Measurements from ENCODE around the gene ALOXE3.

The ALOXE3 gene

DNA sequence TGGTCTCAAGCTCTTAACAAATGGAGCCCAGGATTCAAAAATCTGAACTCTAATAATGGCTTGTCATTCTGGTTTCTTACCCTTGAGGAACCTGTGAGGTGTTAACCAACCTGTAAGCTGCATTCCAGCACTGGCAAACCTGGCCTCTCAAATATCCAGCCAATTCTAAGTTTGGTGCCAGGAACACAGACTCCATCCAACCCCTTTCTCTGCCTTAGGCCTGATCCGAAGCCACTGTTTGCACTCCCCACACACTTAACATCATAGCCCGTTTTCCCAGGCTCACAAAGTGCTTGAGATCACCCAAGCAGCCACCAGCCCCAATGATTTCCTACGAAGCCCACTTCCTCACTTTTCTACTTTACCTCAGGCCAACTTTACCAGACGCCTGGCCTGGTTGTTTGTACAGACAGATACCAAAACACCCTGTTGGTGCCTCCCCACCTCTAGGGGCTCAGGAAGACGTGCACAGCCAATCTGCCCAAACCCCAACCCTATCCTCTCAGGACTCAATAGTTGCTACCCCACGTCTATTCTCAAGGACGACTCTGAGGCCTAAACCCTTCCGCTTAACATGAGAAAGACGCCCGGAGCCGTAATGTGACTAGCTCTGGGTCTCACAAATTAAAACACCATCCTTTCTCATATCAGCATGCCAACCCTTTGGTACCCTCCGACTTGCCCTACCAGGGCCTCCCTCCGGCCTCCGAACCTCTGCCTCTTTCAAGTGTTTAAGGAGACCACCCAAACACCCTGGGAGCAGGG lies 37.1 kb upstream of the ALOXE3 start:
- ChIA-PET CTCF (interaction anchor here (0.6 to 4.4 kb wide), 9 partner anchors 12 to 61 kb away, joined by 3 to 46 read pairs (median 4); partner anchors contain the start of gene ALOXE3), POLR2A (interaction anchor here (0.6 to 4.1 kb wide), 5 partner anchors 10 to 320 kb away, joined by 4 to 37 read pairs (median 22); no protein-coding TSS in a partner anchor)
- TF ChIP-seq, protein P1, sequence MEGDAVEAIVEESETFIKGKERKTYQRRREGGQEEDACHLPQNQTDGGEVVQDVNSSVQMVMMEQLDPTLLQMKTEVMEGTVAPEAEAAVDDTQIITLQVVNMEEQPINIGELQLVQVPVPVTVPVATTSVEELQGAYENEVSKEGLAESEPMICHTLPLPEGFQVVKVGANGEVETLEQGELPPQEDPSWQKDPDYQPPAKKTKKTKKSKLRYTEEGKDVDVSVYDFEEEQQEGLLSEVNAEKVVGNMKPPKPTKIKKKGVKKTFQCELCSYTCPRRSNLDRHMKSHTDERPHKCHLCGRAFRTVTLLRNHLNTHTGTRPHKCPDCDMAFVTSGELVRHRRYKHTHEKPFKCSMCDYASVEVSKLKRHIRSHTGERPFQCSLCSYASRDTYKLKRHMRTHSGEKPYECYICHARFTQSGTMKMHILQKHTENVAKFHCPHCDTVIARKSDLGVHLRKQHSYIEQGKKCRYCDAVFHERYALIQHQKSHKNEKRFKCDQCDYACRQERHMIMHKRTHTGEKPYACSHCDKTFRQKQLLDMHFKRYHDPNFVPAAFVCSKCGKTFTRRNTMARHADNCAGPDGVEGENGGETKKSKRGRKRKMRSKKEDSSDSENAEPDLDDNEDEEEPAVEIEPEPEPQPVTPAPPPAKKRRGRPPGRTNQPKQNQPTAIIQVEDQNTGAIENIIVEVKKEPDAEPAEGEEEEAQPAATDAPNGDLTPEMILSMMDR (IDR thresholded peaks at IDR 0.05; ENCODE audit: control extremely low read depth, extremely low read depth, low read depth, missing control alignments), result no peak
- DNase-seq (ENCODE audit: extremely low spot score), result no peak

DNA sequence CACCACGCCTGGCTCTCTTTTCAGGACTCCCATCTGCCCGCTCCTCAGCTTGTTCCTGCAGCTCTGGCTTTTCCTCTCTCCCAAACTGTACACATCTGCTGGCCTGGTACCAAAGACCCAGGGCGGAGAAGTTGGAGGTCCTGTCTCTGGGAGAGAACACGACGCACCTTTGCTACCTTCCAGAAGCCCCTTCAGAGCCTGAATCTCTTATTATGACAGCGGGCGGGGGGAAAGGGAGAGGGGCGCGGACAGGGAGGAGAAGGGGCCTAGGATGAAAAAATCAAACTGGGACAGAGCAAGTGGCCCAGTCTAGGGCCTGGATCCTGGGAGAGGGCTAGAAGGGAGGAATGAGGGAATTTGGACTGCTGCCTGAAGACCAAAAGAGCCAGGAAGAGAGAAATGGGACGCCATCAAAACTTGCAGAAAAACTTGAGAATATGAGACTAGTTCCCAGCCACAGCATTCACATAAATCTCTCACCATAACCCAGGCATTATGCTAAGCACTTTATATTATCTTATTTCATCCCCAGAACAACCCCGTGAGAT lies 36.4 kb upstream of the ALOXE3 start:
- POLR2A ChIA-PET, result interaction anchor here (0.7 to 4.1 kb wide), 6 partner anchors 10 to 35 kb away, joined by 3 to 37 read pairs (median 6); partner anchors contain the start of genes BORCS6 and HES7
- TF ChIP-seq, protein P1 (IDR thresholded peaks at IDR 0.05; ENCODE audit: control extremely low read depth, extremely low read depth, low read depth, missing control alignments), result no peak
- no peak for DNase-seq (ENCODE audit: extremely low spot score)
- CTCF ChIA-PET, result interaction anchor here (1.6 to 4.4 kb wide), 2 partner anchors 16 to 36 kb away, joined by 4 to 46 read pairs; no protein-coding TSS in a partner anchor

DNA sequence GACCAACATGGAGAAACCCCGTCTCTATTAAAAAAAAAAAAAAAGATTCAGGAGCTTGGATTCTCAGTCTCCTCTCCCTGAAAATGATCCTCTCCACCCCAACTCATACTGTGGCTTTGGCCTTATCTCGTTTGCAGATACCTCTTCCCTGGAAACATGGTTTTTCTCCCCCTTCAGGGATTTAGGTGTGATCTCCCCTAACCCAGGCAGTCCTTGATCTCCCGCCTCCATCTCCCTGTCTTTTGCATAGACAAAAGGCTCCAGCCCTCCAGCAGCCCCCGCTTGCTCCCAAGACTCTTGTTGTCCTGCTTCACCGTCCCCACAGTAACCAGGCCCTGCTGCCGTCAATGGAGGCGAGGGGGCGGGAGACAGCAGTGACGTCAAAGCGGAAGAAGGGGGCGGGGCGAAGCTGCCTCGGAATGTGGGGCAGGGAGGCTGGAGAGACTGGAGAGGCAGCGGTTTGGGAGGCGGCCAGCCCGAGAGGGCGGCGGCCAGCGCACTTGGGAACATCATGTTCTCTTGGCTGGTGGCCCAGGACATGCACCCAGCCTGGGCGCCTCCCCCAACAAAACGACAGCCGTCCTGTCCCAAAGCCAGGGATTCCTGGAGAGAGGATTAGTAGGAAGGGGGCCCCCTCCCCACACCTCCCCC lies 35.8 kb upstream of the ALOXE3 start:
- CTCF ChIA-PET, result interaction anchor here (1.6 to 4.4 kb wide), 2 partner anchors 15 to 35 kb away, joined by 4 to 46 read pairs; no protein-coding TSS in a partner anchor
- POLR2A ChIA-PET, result interaction anchor here (0.6 to 4.1 kb wide), 9 partner anchors 10 to 794 kb away, joined by 3 to 37 read pairs (median 4); partner anchors contain the start of genes BORCS6 and HES7
- TF ChIP-seq, protein P1 (IDR thresholded peaks at IDR 0.05; ENCODE audit: control extremely low read depth, extremely low read depth, low read depth, missing control alignments), result no peak
- peak; percentile 64 for DNase-seq (ENCODE audit: extremely low spot score)

DNA sequence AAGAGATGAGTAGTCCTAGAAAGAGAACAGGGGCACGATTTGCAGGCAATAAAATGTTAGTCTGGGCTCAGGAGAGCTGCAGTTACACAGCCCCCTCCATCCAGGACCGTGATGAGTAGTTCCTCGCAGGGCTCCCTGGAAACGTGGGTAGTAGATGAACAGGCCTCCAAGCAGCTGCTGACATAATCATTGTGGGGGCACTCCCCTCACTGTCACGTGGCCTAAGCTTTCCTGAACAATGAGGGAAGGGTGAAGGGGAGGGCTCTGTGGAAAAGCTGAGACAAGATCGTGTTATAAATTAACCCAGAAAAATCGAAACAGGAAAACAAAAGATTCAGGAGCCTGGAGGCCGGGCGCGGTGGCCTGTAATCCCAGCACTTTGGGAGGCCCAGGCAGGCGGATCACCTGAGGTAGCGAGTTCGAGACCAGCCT lies 35.2 kb upstream of the ALOXE3 start:
- POLR2A ChIA-PET, result interaction anchor here (0.6 to 4.1 kb wide), 8 partner anchors 11 to 795 kb away, joined by 3 to 37 read pairs (median 5); partner anchors contain the start of genes BORCS6 and HES7
- DNase-seq (ENCODE audit: extremely low spot score), result no peak
- CTCF ChIA-PET, result interaction anchor here (1.6 to 4.4 kb wide), 2 partner anchors 15 to 34 kb away, joined by 4 to 46 read pairs; no protein-coding TSS in a partner anchor
- TF ChIP-seq, protein P1 (IDR thresholded peaks at IDR 0.05; ENCODE audit: control extremely low read depth, extremely low read depth, low read depth, missing control alignments), result no peak

DNA sequence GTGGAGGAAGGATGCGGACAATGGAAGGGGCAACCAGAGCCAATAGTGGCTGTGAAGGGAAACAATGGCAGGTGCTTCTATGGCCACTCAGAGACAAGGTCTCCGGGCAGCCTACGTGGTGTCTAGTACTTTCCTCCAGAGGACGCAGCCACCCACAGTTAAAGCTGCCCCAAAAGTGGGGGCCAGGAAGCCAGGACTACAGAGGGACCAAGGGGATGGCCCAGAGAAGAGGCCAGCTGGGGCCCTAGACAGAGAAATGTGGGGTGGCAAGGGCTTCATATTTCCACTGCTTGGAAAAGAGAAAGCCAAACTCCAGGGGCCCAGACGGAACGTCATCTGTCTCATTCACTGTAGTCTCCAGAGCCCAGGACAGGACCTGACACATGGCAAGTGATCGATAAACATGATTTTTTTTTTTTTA lies 34.7 kb upstream of the ALOXE3 start:
- CTCF ChIA-PET, result interaction anchor here (4.4 kb wide), 1 partner anchor 14 kb away, joined by 46 read pairs; no protein-coding TSS in a partner anchor
- POLR2A ChIA-PET, result interaction anchor here (2.3 kb wide), 1 partner anchor 19 kb away, joined by 22 read pairs; no protein-coding TSS in a partner anchor
- TF ChIP-seq, protein P1 (IDR thresholded peaks at IDR 0.05; ENCODE audit: control extremely low read depth, extremely low read depth, low read depth, missing control alignments), result no peak
- DNase-seq (ENCODE audit: extremely low spot score), result no peak
